HG02885 (cell line): ENCODE measurements around the gene OR51T1.
"Not testable (repeated sequence)": the region's sequence is repeated elsewhere in the genome, so short reads cannot be mapped to it uniquely, and the experiment has no call there.

Source experiments
- ATAC-seq: cut with Tn5 transposase; IDR thresholded peaks from one replicate; pipeline ENCODE4 v1.9.1; 2021; ENCODE audit warnings: mild to moderate bottlenecking; ENCODE audit not compliant: unreplicated experiment, poor library complexity

OR51T1 gene

GRCh38 chr11:4881860-4882500, at the start of gene OR51T1:
Gene OR51T1 (plus strand): TSS chr11:4881900. CDS start chr11:4881900, 0 bp downstream.
- ATAC-seq = no peak

- ATAC-seq = no peak
Observed at GRCh38 chr11:4839851-4840549, 41.7 kb upstream of the OR51T1 start.

- no peak for ATAC-seq
Observed at GRCh38 chr11:4848908-4849532, 32.7 kb upstream of the OR51T1 start, which contains the start of gene OR51S1. Gene OR51S1 (minus strand): TSS chr11:4849208. CDS start chr11:4849208, 0 bp downstream.

- no peak for ATAC-seq
Observed at GRCh38 chr11:4851033-4851432, 30.7 kb upstream of the OR51T1 start.

- ATAC-seq = not testable (repeated sequence)
Observed at GRCh38 chr11:4854286-4854685, 27.4 kb upstream of the OR51T1 start.

- no peak for ATAC-seq
Observed at GRCh38 chr11:4862447-4863236, 19.1 kb upstream of the OR51T1 start.

- ATAC-seq = no peak
Observed at GRCh38 chr11:4863876-4864275, 17.8 kb upstream of the OR51T1 start.

GRCh38 chr11:4865855-4866254, 15.8 kb upstream of the OR51T1 start:
- ATAC-seq = no peak

GRCh38 chr11:4881188-4881587, 512 bp upstream of the OR51T1 start:
- ATAC-seq = no peak

GRCh38 chr11:4882543-4882942, 843 bp downstream of the OR51T1 start:
- ATAC-seq = no peak

- no peak for ATAC-seq
Observed at GRCh38 chr11:4884361-4884760, 2.7 kb downstream of the OR51T1 start.

- ATAC-seq = no peak
Observed at GRCh38 chr11:4886186-4886585, 4.5 kb downstream of the OR51T1 start.

GRCh38 chr11:4887591-4887990, 5.9 kb downstream of the OR51T1 start:
- ATAC-seq = no peak

- no peak for ATAC-seq
Observed at GRCh38 chr11:4890279-4890678, 8.6 kb downstream of the OR51T1 start.

GRCh38 chr11:4891996-4892640, 10.4 kb downstream of the OR51T1 start:
- ATAC-seq = no peak

- ATAC-seq = no peak
Observed at GRCh38 chr11:4903484-4903883, 21.8 kb downstream of the OR51T1 start, which contains the start of gene OR51A7. Gene OR51A7 (plus strand): TSS chr11:4903783. CDS start chr11:4907370, 3,587 bp downstream.

GRCh38 chr11:4916581-4916980, 34.9 kb downstream of the OR51T1 start:
- ATAC-seq = no peak

- no peak for ATAC-seq
Observed at GRCh38 chr11:4919250-4919649, 37.5 kb downstream of the OR51T1 start, which contains the start of gene OR51G2. Gene OR51G2 (minus strand): TSS chr11:4919350. CDS start chr11:4915663, 3,687 bp downstream.

- ATAC-seq = no peak
Observed at GRCh38 chr11:4921796-4922195, 40.1 kb downstream of the OR51T1 start.

- no peak for ATAC-seq
Observed at GRCh38 chr11:4922304-4922703, 40.6 kb downstream of the OR51T1 start.
